Activated CD4-positive, alpha-beta T cell treated with anti-CD3 and anti-CD28 coated beads, Interleukin-2, amount 10 ng/mL, durations not matched to agents 7 days and 5 days (primary cell): ENCODE measurements around the gene STIP1. TPM values are rescaled to one million over a fixed set of nuclear protein-coding genes. Genes with fewer than 3 reads are reported as not detected.

Experiments
- CTCF ChIA-PET: fragments of 350-600 bp; sonication (Branson Sonifier 250); formaldehyde crosslinking; loops from one replicate; lab custom pipeline; 2021; ENCODE audit warnings: antibody characterized with exemption; lab: Charles Lee
- POLR2A ChIA-PET: fragments of 350-600 bp; sonication (Branson Sonifier 250); formaldehyde crosslinking; loops from one replicate; lab custom pipeline; 2021; ENCODE audit warnings: antibody characterized with exemption; lab: Charles Lee
- DNase-seq: peaks from one replicate; pipeline ENCODE4 v3.0.0-alpha.2; 2020
- H3K27ac Mint-ChIP-seq: one replicate; pipeline ENCODE4 v1.8.0; 2021; ENCODE audit warnings: mild to moderate bottlenecking, moderate library complexity, mixed read lengths
- H3K27me3 Mint-ChIP-seq: one replicate; pipeline ENCODE4 v1.8.0; 2021; ENCODE audit warnings: mixed read lengths
- H3K36me3 Mint-ChIP-seq: one replicate; pipeline ENCODE4 v1.8.0; 2021; ENCODE audit warnings: low read depth, mixed read lengths
- H3K4me1 Mint-ChIP-seq: one replicate; pipeline ENCODE4 v1.8.0; 2021; ENCODE audit warnings: mixed read lengths
- H3K4me3 Mint-ChIP-seq: one replicate; pipeline ENCODE4 v1.8.0; 2021; ENCODE audit warnings: mild to moderate bottlenecking, moderate library complexity, mixed read lengths
- H3K9me3 Mint-ChIP-seq: one replicate; pipeline ENCODE4 v1.8.0; 2021; ENCODE audit warnings: mixed read lengths
- total RNA-seq, 2 experiments: library from RNA; stranded (reverse); gene quantifications; one replicate each; pipeline ENCODE4 v1.2.3, GENCODE V29; 2021

Gene STIP1
- total RNA-seq, 2 experiments from 2014 or later: 211 to 213 TPM

GRCh38 chr11:64186492-64187165, 658 bp downstream of the STIP1 start:
- ChIA-PET POLR2A (interaction anchor here (0.6 to 1.1 kb wide), 4 partner anchors 18 to 131 kb away, joined by 3 to 4 read pairs (median 4); partner anchors contain the start of gene PRDX5), CTCF (interaction anchor here (0.6 to 16.2 kb wide), 12 partner anchors 10 to 333 kb away, joined by 3 to 141 read pairs (median 5); partner anchors contain the start of genes FERMT3, PRDX5 and TRMT112)
- Mint-ChIP-seq H3K27me3 (no peaks in the 10 kb centered on the region), H3K4me3 (no peak overlapping the region), H3K9me3 (no peaks in the 10 kb centered on the region), H3K36me3 (peaks cover 18% of the 10 kb centered on the region), H3K27ac (no peak overlapping the region), H3K4me1 (peaks cover 40% of the 10 kb centered on the region)
- peak; percentile 56 for DNase-seq

DNA sequence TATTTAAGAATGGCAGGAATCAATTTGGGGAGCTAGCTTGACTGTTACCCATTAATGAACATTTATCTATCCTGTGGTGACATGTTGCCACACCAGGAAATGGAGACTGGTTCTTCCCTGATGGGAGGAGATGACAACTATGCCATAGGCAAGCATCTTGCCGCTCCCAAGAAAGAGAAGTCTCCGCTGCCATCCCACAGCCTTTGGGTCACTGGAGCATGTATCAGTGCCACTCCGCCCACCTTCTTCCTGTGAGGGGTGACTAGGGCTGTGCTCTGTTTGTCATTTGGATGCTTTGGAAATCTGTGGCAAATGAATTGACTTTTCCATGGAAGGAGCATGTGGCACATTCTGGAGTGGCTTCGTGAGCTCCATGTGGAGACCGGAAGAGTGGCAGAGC, 6.5 kb downstream of the STIP1 start:
- CTCF ChIA-PET: interaction anchor here (16.2 kb wide), 1 partner anchor 14 kb away, joined by 141 read pairs; the partner anchor contains the start of gene FERMT3
- POLR2A ChIA-PET: no interaction called here

DNA sequence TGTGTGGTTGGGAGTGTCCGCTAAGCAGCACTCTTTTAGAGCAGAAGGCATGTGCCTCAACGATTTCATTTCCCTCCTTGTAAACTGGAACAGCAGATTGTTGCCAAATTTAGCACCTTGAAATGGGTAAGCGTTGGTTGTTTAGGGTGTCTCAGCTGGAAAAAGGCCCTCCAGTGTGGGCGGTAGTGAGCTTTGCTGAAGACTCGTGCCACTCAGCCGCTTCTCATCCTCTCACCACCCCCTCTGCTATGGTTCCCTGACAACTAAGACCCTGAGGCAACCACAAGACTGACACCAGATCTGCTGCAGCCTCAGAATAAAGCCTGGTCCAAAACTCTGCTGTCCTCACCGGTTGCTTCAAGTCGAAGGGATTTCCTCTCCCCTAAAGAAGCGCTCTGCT, 10.7 kb downstream of the STIP1 start:
- no peaks in the 10 kb centered on the region for H3K9me3 Mint-ChIP-seq
- H3K36me3 Mint-ChIP-seq: peaks cover 70% of the 10 kb centered on the region
- H3K27ac Mint-ChIP-seq: peak overlapping the region; percentile 14
- ChIA-PET CTCF (interaction anchor here (0.7 to 16.2 kb wide), 7 partner anchors 8 to 104 kb away, joined by 3 to 141 read pairs (median 3); partner anchors contain the start of genes FERMT3 and STIP1), POLR2A (no interaction called here)
- no peak overlapping the region for H3K4me3 Mint-ChIP-seq
- H3K4me1 Mint-ChIP-seq: peaks cover 24% of the 10 kb centered on the region
- no peak for DNase-seq
- H3K27me3 Mint-ChIP-seq: no peaks in the 10 kb centered on the region

More for the DNA sequence above, 6.5 kb downstream of the STIP1 start:
- no peak overlapping the region for H3K4me3 Mint-ChIP-seq
- H3K36me3 Mint-ChIP-seq: peaks cover 59% of the 10 kb centered on the region
- no peak for DNase-seq
- H3K4me1 Mint-ChIP-seq: peaks cover 31% of the 10 kb centered on the region
- peak overlapping the region; percentile 46 for H3K27ac Mint-ChIP-seq
- no peaks in the 10 kb centered on the region for H3K9me3 Mint-ChIP-seq
- H3K27me3 Mint-ChIP-seq: no peaks in the 10 kb centered on the region

DNA sequence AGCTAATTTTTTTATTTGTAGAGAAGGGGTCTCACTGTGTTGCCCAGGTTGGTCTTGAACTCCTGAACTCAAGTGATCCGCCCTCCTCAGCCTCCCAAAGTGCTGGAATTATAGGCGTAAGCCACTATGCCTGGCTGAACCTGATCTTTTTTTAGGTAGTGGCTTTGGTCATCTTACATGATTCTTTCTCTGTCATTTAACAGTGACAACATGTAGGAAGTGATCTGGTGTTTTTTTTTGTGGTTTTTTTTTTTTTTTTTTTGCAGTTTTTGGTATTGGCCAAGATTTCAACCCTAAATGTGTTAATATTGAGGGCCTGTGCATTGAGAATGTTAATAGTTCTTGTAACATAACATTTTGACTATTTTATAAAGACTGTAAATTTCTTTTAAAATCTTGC, 12.5 kb downstream of the STIP1 start:
- H3K36me3 Mint-ChIP-seq: peaks cover 75% of the 10 kb centered on the region
- no peaks in the 10 kb centered on the region for H3K9me3 Mint-ChIP-seq
- peaks cover 25% of the 10 kb centered on the region for H3K4me1 Mint-ChIP-seq
- no peaks in the 10 kb centered on the region for H3K27me3 Mint-ChIP-seq
- ChIA-PET CTCF (interaction anchor here (0.6 to 16.2 kb wide), 2 partner anchors 7 to 13 kb away, joined by 3 to 141 read pairs; partner anchors contain the start of genes FERMT3 and STIP1), POLR2A (no interaction called here)
- no peak for DNase-seq
- H3K4me3 Mint-ChIP-seq: no peak overlapping the region
- peak overlapping the region; percentile 50 for H3K27ac Mint-ChIP-seq

- Mint-ChIP-seq H3K27ac (no peak overlapping the region), H3K4me3 (no peak overlapping the region), H3K36me3 (peaks cover 66% of the 10 kb centered on the region), H3K4me1 (peaks cover 47% of the 10 kb centered on the region), H3K27me3 (no peaks in the 10 kb centered on the region), H3K9me3 (no peaks in the 10 kb centered on the region)
- ChIA-PET CTCF (interaction anchor here (0.6 to 1.2 kb wide), 2 partner anchors 9 to 116 kb away, joined by 3 to 6 read pairs; partner anchors contain the start of genes PRDX5 and TRMT112), POLR2A (no interaction called here)
- no peak for DNase-seq
These were observed 15.6 kb downstream of the STIP1 start for GRCh38 chr11:64201543-64201942.

DNA sequence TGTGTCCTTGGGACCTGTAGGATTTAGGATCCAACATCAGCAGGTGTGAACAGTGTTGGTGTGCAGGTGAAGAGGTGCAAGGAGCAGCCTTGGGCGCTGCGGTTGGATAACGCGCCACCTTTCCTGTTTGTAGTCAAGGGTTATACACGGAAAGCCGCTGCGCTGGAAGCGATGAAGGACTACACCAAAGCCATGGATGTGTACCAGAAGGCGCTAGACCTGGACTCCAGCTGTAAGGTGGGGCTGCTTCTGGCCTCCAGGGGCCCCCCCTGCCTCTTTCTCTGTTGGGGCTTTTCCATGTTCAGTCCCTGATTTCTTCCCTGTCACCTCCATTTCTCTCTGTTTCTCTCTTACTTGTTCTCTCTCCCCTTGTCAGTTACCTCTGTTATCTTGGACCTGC, 17.0 kb downstream of the STIP1 start:
- H3K9me3 Mint-ChIP-seq: no peaks in the 10 kb centered on the region
- CTCF ChIA-PET: interaction anchor here (1.5 to 7.5 kb wide), 5 partner anchors 11 to 100 kb away, joined by 4 to 141 read pairs (median 14); partner anchors contain the start of genes ESRRA, PPP1R14B and STIP1
- H3K4me3 Mint-ChIP-seq: no peak overlapping the region
- no peak overlapping the region for H3K27ac Mint-ChIP-seq
- H3K36me3 Mint-ChIP-seq: peaks cover 69% of the 10 kb centered on the region
- DNase-seq: no peak
- POLR2A ChIA-PET: no interaction called here
- H3K4me1 Mint-ChIP-seq: peaks cover 40% of the 10 kb centered on the region
- no peaks in the 10 kb centered on the region for H3K27me3 Mint-ChIP-seq

DNA sequence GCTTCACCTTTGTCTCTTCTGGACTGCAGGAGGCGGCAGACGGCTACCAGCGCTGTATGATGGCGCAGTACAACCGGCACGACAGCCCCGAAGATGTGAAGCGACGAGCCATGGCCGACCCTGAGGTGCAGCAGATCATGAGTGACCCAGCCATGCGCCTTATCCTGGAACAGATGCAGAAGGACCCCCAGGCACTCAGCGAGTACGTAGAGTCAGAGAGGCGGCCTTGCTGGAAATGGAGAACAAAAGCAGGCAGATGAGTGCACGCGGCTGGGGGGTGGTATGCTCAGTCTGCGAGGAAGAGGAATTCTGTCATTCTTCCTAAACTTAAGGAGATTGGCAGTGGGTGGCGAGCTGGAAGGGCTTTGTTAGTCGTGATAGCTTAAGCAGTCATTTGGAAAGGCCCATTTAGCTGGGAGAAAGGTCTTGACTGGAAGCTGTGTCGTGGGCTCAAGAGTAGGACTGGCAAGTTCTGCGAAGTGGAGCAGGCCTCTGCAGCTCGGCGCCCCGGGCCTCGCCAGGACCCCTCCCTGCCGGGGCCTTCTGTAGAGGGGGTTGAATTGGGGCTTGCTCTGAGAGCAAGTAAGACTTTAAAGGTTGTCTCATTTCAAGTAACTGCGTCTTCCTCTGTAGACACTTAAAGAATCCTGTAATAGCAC, 17.6 kb downstream of the STIP1 start:
- Mint-ChIP-seq H3K4me3 (no peak overlapping the region), H3K27me3 (no peaks in the 10 kb centered on the region), H3K9me3 (no peaks in the 10 kb centered on the region), H3K27ac (peak overlapping the region; percentile 68), H3K36me3 (peaks cover 67% of the 10 kb centered on the region), H3K4me1 (peaks cover 43% of the 10 kb centered on the region)
- POLR2A ChIA-PET: no interaction called here
- DNase-seq: no peak
- CTCF ChIA-PET: interaction anchor here (0.9 to 10.1 kb wide), 14 partner anchors 9 to 99 kb away, joined by 4 to 141 read pairs (median 8); partner anchors contain the start of genes DNAJC4, ESRRA, GPR137 and NUDT22

DNA sequence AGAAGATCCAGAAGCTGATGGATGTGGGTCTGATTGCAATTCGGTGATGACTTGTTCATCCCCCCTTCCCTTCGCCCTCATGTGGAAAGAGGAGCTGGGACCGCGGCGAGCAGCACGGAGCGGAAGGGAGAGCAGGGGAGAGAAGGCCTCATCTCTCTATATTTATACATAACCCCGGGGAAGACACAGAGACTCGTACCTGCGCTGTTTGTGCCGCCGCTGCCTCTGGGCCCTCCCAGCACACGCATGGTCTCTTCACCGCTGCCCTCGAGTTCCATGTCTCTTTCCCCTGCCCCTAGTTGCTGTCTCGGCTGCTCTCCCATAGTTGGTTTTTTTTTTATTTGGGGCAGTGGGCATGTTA, 18.1 kb downstream of the STIP1 start:
- no peak overlapping the region for H3K4me3 Mint-ChIP-seq
- H3K27ac Mint-ChIP-seq: peak overlapping the region; percentile 77
- no peak for DNase-seq
- peaks cover 47% of the 10 kb centered on the region for H3K4me1 Mint-ChIP-seq
- H3K27me3 Mint-ChIP-seq: no peaks in the 10 kb centered on the region
- ChIA-PET CTCF (interaction anchor here (0.6 to 10.1 kb wide), 26 partner anchors 9 to 1465 kb away, joined by 3 to 141 read pairs (median 6); partner anchors contain the start of genes DNAJC4, ESRRA, FKBP2 and GPR137), POLR2A (interaction anchor here (0.5 to 0.8 kb wide), 3 partner anchors 11 to 114 kb away, joined by 3 to 5 read pairs (median 3); partner anchors contain the start of gene TRMT112)
- H3K9me3 Mint-ChIP-seq: no peaks in the 10 kb centered on the region
- H3K36me3 Mint-ChIP-seq: peaks cover 69% of the 10 kb centered on the region

- Mint-ChIP-seq H3K4me1 (peaks cover 51% of the 10 kb centered on the region), H3K27me3 (no peaks in the 10 kb centered on the region), H3K36me3 (peaks cover 72% of the 10 kb centered on the region), H3K9me3 (no peaks in the 10 kb centered on the region), H3K4me3 (peak overlapping the region; percentile 33), H3K27ac (peak overlapping the region; percentile 77)
- ChIA-PET CTCF (interaction anchor here (0.6 to 10.1 kb wide), 27 partner anchors 8 to 1465 kb away, joined by 3 to 141 read pairs (median 6); partner anchors contain the start of genes DNAJC4, ESRRA, FKBP2 and GPR137), POLR2A (interaction anchor here (0.5 to 1.0 kb wide), 4 partner anchors 11 to 113 kb away, joined by 3 to 5 read pairs (median 4); partner anchors contain the start of gene TRMT112)
- DNase-seq: peak; percentile 86
These were observed 18.6 kb downstream of the STIP1 start for GRCh38 chr11:64204464-64204989.

- CTCF ChIA-PET: interaction anchor here (0.5 to 10.1 kb wide), 19 partner anchors 9 to 1651 kb away, joined by 3 to 141 read pairs (median 5); partner anchors contain the start of genes DNAJC4, ESRRA, MACROD1 and NUDT22
- peaks cover 53% of the 10 kb centered on the region for H3K4me1 Mint-ChIP-seq
- peak within 1 kb of the TSS; percentile 94 for H3K27ac Mint-ChIP-seq
- no peaks in the 10 kb centered on the region for H3K27me3 Mint-ChIP-seq
- peak within 1 kb of the TSS; percentile 89 for H3K4me3 Mint-ChIP-seq
- H3K9me3 Mint-ChIP-seq: no peaks in the 10 kb centered on the region
- POLR2A ChIA-PET: interaction anchor here (0.9 to 1.2 kb wide), 3 partner anchors 18 to 111 kb away, joined by 3 to 8 read pairs (median 7); partner anchors contain the start of genes PRDX5 and TRMT112
- peaks cover 64% of the 10 kb centered on the region for H3K36me3 Mint-ChIP-seq
- DNase-seq: peak; percentile 86
These were observed 20.7 kb downstream of the STIP1 start, which contains the start of gene FERMT3 for GRCh38 chr11:64206457-64207255. Gene FERMT3 (plus strand): TSS chr11:64206721. CDS start chr11:64207365, 644 bp downstream.
